HG02884 (cell line): ENCODE measurements around the gene IP6K2.
A peak's percentile ranks its signal among the peaks of the same experiment; 100 is the strongest.

Source experiments
- ATAC-seq: cut with Tn5 transposase; IDR thresholded peaks from one replicate; pipeline ENCODE4 v1.9.1; 2021; ENCODE audit warnings: mild to moderate bottlenecking, moderate library complexity; ENCODE audit not compliant: unreplicated experiment

The IP6K2 gene

DNA sequence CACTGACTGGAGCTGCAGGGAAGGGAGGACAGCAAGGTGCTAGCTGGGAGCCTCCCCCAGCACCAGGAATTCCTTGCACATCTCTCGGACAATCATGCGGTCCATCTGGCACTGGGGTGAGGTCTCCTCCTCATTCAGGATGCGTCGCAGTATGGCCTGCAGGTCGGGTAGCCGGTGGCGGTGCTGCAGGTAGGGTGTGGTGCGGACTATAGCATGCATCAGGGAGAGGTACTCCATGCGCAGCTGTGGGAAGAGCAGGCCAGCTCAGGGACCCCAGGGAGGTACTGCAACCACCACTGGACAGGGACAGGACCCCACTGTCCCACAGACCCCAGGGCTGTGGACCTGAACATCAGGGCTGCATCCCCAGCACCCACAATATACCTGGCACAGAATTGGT, 42.5 kb downstream of the IP6K2 start:
- no peak for ATAC-seq

DNA sequence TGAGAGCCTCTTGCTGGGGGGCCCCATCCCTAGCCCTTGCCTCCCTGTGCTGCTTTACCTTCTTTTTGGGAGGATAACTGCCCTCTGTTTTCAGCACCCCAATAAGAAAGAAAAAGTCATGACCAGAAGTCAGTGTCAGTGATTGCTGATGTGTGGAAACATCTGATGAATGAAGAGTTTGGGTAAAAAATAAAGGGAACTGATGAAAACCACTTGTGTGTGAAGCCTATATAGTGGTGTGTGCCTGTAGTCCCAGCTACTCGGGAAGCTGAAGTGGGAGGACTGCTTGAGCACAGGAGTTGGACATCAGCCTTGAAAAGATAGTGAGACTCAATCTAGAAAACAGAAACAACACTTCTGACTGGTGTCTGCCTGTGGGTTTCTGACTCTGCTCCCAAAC, 44.5 kb downstream of the IP6K2 start:
- no peak for ATAC-seq

DNA sequence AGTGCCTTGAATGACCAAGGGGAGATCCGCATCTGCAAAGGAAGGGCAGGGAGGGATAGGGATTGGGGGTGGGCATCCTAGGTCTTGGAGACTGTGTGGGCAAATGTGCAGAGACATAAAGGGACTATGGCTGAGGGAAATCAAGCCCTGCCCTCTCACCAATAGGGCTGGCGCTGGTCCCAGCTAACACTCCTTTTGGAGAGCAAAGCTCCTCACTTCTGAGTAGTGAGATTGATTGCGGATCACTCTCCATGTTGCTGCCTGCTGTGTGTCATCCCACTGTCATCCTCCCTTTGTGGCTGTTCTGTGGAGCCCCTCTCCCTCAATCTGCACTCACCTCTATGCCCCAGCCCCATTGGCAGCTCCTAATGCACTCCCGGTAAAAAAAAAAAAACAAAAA, 52.1 kb downstream of the IP6K2 start:
- ATAC-seq, result no peak

DNA sequence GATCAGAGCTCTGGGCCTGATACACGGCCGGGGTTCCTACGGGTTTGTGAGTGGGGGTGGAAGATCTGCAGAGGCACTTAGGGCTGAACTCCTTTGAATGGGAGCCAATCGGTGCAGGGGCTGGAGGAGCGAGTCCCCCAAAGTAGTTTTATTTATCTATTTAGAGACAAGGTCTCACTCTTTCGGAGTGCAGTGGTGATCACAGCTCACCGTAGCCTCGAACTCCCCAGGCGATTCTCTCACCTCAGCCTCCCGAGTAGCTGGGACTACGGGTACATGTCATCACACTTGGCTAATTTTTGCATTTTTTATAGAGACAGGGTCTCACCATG, 52.7 kb downstream of the IP6K2 start:
- ATAC-seq, result no peak

DNA sequence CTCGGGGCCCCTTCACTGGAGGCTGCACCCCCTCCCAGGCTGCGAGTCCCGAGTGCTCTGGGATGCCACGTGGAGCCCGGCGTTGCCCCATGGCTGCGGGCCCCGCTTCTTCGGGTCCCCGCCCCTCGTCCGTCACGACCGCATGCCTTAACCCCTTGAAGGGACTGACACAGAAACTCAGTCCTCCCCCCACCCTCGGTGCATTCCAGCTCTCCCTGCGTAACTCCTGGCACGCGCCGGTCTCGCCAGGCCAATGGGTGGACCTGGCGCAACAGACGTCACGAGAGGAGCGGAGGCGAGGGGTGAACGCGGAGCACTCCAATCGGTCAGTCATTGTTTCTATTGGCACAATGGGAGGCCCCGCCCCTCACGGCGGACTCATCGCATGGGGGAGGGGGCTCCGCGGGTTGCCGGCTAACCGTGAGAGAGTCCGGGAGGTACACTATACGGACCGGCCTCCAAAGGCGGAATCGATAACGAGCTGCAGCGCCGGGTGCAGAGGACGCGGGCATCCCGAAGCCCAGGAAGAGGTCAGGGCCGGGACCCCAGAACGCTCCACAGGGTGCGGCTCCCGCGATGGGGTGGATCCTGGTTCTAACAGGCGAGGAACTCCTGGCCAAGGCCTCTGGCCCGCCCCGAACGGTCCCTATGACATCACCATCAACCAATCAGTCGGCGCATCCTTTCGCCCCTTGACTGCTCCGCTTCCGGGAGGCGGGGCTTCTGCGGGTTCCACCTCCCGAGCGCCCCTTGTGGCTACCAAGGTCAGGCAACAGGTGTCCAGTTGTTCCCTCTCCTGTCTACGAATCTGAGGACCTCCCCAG, 53.3 kb downstream of the IP6K2 start:
- peak; percentile 81 for ATAC-seq

DNA sequence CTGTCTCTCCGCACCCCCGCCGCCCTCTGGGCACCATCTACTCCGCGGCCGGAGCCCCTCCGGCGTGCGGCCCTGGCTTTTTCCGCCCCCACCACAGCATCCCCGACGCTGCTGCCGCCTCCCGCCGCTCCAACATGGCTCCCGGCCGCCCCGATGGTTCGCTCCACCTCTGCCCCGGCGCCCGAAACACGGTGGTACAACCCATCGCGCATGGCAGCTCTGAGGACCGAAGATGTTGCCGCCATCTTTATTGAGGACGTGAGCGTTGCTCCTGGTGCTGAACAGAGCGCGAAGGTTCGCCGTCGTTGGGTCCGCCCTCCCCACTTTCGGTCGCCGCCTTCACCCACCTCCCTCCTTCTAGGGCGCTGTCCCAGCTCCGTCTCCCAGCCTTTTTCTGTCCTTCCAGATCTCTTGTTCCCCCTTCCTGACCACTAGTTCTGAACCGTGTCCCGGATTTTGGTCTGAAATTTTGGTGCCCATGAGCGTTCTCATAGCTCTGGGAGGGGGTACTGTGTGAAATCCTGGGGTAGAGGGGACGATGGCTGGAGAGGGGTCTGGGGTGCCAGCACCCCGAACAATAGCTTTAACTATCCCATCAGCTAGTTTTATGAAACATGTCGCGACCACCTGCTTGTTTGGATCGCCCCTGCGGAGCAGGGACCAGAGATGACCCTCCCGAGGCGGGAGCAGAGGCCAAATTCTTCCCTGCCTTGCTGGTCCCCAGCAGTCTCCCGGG, 54.1 kb downstream of the IP6K2 start, which contains the start of gene CELSR3:
CELSR3 (minus strand) TSS at position 134 of the 736 bp plus-strand sequence. CDS start 252 bp downstream, outside the sequence.
- ATAC-seq, result no peak

DNA sequence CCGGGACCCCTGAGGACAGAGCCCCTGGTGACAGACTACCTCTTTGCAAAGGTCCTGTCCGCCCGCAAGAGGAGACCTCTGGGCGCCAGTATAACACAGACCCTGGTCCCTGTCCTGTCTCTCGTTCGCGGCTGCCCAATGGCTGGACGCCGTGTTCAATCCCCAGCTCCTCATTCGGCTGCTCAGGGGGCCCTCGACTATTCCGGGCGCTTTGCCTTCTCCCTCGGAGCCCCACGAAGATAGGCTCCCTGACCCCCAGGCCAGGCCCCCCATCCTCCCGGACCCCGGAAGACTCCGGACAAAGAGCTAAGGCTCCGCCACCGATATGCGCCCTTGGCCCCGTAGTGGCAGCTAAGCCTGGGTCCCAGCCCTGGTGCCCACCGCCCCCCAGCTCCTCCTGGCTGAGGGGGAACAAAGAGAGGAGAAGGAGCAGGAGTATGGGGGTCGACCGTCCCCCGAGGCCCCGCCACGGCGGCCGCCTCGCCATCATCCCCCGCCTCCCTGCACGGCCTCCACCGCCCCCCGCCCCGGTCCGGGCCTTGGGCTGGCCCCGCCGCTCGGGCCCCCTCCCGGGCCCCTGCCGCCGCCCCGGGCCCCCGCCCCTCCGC, 54.8 kb downstream of the IP6K2 start:
- ATAC-seq, result no peak

DNA sequence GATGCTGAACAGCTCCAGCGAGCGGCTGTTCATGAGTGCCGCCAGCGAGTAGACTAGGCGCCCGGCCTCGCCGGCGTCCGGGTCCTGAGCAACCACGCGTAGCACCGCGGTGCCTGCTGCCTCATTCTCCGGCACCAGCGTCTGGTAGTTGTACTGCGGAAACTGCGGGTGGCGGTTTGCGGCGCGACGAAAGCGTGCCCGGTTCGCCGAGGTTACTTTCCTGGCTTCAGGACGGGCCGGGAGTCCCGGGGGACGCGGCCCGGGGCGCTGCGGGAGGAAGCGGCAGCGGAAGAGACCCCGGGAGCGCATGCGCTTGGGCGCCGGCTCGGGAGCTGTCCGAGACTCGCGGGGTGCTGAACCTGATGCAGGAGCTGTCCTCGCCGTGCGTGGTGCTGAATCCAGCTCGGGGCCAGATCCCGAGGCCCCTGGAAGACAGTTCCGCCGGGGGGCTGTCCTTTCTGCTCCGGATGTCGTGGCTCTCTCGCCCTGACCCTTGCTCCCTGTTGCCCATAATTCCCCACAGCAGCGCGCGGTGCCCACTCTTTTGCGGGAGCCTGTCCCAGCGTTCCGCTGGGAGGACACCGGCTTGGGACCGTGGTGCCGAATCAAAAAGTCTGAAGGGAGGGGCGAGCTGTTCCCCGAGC, 55.4 kb downstream of the IP6K2 start:
- no peak for ATAC-seq

DNA sequence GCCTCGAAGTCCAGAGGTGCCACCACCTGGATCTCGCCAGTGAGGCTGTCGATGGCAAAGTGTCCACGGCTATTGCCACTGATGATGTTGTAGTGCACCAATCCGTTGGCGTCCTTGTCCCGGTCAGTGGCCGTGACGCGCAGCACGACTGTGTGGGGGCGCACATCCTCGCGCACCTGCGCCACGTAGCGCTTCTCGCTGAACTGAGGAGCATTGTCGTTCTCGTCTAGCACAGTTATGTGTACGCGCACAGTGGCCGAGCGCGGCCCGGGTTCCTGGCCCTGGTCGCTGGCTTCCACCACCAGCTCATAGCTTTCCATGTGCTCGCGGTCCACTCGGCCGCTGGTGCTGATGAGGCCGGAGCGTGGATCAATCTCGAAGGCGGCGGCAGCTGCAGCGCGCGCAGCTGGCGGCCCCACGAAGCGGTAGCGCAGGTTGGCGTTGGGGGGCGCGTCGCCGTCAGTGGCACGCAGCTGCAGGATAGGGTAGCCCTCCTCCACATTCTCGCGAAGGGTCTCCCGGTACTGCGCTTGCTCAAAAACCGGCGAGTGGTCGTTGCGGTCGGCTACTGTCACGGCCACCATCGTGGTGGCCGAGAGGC, 56.1 kb downstream of the IP6K2 start:
- ATAC-seq, result no peak

DNA sequence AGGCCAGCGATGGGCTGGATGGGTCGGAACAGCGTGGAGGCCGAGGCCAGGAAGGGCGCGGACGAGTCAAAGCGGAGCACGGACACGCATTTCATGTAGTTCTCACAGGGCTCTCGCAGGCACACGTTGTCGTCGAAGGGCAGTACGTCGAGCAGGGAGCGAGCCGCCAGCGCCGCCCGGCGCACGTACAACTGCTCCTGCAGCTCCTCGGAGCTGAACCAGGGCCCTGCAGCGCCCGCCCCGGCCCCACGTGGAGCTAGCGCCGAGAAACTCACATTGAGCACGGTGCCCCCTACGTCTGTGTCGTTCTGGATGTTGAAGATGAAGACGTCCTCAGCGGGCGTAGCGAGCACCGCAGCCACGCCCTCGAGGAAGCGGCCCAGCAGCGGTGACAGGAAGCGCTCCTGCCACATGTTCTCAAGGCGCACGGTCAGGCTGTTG, 60.2 kb downstream of the IP6K2 start:
- no peak for ATAC-seq

DNA sequence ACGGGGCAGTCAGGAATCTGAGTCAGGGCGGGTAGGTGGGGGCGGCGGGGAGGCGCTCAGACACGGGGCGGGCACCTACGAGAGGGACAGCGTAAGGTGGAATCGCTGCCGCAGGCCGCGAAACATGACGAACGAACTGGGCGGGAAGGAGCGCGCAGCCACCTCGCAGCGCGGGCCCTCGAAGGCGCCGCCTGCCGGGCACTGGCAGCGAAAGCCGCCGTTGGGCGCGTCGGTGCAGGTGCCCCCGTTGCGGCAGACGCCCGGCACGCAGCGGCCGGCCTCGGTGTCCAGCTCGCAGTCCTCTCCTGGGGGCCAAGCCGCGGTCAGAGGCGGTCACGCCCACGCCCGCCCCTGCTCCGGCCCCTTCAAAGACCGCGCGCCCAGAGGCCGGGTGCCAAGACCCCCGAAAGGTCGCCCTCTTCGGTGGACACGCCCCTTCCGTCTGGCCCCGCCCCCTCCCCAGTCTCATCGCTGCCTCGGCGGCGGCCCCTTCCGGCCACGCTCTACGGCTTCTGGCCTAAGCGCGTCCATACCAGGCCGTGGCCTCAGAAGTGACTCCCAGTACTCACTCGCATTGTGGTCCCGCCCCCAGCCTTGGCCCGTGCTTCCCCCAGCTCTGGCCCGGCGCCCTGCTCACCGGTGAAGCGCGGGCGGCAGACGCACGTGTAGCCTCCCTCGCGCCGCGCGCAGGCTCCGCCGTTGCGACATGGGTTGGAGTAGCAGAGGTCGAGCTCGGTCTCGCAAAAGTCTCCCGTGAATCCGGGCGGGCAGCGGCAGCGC, 60.8 kb downstream of the IP6K2 start:
- ATAC-seq, result no peak

DNA sequence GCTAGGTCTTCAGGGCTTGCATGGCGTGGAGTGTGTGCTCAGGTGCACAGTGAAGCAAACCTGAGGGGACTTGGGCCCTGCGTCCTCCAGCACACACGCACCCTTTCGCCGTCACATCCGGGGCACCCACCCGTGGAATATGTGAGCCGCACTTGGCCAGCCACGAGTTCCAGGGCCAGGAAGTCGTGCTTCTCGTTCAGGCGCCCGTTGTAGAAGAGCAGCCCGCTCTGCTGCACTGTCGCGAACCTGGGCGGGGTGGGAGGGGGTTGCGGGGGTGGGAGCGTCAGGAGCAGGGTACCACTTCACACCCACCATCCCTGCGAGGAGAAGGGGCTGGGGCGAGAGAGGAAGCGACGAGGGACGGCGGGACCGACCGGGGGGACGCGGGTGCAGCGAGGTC, 61.4 kb downstream of the IP6K2 start:
- no peak for ATAC-seq

DNA sequence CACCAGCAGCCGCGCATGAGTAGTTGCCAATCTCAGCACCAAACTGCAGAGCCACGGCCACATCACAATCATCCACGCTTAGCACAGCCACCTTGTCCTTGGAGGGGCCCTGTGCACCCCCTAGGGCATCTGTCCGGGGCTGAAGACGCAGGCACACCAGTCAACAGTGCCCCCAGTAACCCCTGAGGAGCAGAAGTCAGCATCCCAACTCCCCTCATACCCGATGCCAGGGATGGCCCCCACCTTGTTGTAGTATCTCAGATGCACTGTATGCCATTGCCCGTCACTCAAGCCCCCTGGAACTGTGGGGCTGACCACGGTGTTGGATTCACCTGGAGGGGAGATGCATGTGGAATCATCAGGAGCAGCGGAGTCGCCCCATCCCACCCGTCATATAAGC, 62.0 kb downstream of the IP6K2 start:
- ATAC-seq, result no peak

DNA sequence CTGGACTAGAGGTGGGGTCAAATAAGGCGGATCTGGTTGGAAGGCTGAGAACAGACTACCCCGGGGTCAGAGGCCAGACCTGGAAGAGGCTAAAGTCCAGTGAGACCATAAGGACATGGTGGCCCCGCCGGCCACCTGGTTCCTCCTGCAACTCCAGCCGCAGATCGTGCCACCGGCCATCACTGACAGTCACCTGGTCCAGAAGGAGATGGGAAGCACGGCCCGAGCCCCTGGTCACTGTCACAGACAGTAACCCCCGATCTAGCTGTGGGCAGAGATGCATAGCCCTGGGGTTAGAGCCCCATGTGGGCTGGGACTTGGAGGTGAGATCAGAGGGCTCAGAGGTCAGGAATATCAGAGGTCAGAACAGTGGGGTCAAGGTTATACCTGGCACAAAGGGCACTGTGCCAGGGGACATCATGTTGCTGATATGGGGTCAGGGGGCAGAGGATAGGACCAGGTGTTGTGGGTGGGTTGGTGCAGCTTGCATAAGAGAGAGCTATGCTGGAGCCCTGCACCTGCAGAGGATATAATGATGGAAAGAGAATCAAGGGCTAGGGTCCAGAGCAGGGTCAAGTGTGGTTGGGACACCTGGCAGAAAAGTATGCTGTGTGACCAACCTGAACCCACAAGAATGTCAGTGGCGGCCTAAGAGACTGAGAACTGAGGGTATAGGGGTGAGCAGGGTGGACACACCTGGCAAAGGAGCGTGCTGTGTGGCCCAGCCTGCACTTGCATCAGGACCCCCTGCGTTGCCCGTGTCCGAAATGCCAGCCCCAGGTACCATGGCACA, 63.9 kb downstream of the IP6K2 start:
- no peak for ATAC-seq

DNA sequence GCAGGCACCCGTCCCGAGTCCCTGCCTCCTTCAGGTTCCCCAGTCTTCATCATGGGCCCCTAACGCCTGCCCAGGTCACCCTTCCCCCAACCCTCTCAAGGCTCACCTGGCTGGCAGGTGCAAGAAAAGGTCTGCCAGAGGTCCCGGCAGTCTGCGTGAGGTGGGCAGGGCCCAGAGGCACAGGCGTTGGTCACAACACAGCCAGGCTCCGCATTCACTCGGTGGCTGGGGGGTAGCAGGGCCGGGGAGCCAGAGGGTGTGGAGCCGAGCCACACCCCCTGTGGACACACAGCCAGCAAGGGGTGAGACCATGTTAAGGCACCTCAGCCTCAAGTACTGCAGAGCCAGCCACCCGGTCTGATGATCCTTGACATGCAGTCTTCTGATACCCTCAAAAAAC, 65.2 kb downstream of the IP6K2 start:
- ATAC-seq, result no peak

DNA sequence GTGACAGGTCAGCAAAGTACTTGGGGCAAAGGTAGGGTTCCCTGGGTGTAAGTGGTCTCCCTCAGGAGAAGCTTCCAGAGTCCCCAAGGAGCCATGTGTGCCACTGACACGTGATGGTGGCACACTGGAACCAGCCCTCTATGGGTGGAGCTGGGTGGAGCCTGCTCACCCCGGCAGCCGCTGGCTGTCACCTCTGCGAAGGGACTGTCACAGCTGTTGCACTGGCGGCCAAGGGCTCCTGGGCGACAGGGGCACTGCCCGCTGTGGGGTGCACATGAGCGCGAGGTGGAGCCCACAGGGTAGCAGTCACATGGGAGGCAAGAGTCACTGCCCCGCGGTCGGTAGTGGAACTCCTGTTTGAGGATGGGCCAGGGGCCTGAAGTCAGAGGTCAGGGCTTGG, 66.3 kb downstream of the IP6K2 start:
- no peak for ATAC-seq

DNA sequence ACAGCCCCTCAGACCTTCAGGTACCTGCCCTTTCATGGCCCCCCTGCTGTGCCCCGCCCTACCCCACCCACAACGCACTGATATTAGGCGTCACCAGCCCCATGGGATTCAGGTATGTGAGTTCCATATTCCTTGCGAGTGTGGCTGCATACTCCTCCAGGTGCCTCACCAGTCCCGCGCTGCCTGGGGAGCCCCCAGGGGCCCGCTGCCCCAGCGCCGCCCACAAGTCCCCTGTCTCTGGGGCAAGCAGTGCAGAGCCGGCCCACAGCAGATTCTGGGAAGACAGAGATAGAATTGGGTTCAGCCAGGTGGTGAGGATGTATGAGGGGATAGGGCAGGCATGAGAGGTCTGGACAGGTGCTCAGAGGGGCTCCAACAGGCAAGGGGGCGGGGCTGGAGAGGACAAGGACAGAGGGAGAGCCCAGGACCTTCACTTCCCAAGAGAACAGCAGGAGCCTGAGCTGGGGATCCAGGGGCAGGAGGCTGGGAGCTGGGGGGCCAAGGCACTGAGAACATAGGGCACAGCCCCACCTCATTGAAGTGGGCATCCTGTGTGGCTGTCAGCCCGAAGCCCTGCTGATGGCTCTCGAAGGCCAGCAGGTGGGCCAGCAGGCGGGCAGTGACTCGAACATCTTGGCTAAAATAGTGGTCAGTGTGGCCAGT, 68.7 kb downstream of the IP6K2 start:
- ATAC-seq, result no peak

DNA sequence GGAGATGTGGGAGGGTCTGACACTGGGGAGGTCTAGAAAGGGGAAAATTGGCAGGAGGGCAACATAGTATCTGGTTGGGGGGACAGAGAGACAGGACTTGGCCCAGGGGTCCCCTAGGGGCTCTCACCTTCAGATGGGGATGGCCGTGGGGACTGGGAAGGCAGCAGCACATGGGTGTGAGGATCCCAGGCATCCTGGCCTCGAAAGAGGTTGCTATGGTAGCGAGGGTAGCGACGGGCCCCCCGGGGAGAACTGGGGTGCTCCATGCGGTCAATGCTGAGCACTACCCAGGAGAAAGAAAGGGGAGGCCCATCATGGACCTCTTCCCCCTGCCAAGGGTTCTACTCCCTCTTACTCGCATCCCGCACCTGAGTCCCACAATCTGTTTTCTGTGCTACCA, 69.3 kb downstream of the IP6K2 start:
- ATAC-seq, result no peak
